ENCODE data around the gene SLC25A21. TPM values are rescaled to one million over a fixed set of nuclear protein-coding genes. Genes with fewer than 3 reads are reported as not detected.
"Not testable (repeated sequence)": the region's sequence is repeated elsewhere in the genome, so short reads cannot be mapped to it uniquely, and the experiment has no call there.

The SLC25A21 gene
- total RNA-seq, 1 donor from 2014 or later, result 2.3 TPM

- TF ChIP-seq CTCF (IDR thresholded peaks at IDR 0.05; ENCODE audit: unreplicated experiment), result no peak
- DNase-seq (ENCODE audit: low spot score in 2 of 2, unreplicated experiment in 2 of 2), result no peak
- Mint-ChIP-seq H3K4me1 (peaks cover 4% of the 10 kb centered on the region), H3K27me3 (ENCODE audit: low read depth) (peaks cover 2% of the 10 kb centered on the region), H3K27ac (no peak overlapping the region), H3K9me3 (peaks cover 6% of the 10 kb centered on the region), H3K4me3 (no peak overlapping the region), H3K36me3 (no peaks in the 10 kb centered on the region)
Observed at GRCh38 chr14:36981832-36982529, 190.4 kb downstream of the SLC25A21 start.

- not testable (repeated sequence) for H3K36me3 Mint-ChIP-seq; DNase-seq (ENCODE audit: low spot score in 2 of 2, unreplicated experiment in 2 of 2); H3K9me3 Mint-ChIP-seq; H3K4me3 Mint-ChIP-seq; H3K27ac Mint-ChIP-seq; H3K4me1 Mint-ChIP-seq; H3K27me3 Mint-ChIP-seq (ENCODE audit: low read depth)
Observed at GRCh38 chr14:36980413-36980812, 192.0 kb downstream of the SLC25A21 start.

GRCh38 chr14:36979863-36980262 is 192.5 kb downstream of the SLC25A21 start:
- Mint-ChIP-seq H3K4me1 (no peaks in the 10 kb centered on the region), H3K9me3 (peaks cover 6% of the 10 kb centered on the region), H3K4me3 (no peak overlapping the region), H3K27ac (no peak overlapping the region), H3K27me3 (ENCODE audit: low read depth) (peaks cover 2% of the 10 kb centered on the region), H3K36me3 (no peaks in the 10 kb centered on the region)
- TF ChIP-seq CTCF (IDR thresholded peaks at IDR 0.05; ENCODE audit: unreplicated experiment), result no peak
- no peak for DNase-seq (ENCODE audit: low spot score in 2 of 2, unreplicated experiment in 2 of 2)

- H3K27me3 Mint-ChIP-seq (ENCODE audit: low read depth), result no peaks in the 10 kb centered on the region
- DNase-seq (ENCODE audit: low spot score in 2 of 2, unreplicated experiment in 2 of 2), result no peak
- no peak overlapping the region for H3K27ac Mint-ChIP-seq
- peaks cover 4% of the 10 kb centered on the region for H3K9me3 Mint-ChIP-seq
- no peak overlapping the region for H3K4me3 Mint-ChIP-seq
- no peaks in the 10 kb centered on the region for H3K36me3 Mint-ChIP-seq
- no peak for TF ChIP-seq CTCF (IDR thresholded peaks at IDR 0.05; ENCODE audit: unreplicated experiment)
- no peaks in the 10 kb centered on the region for H3K4me1 Mint-ChIP-seq
Observed at GRCh38 chr14:36976571-36977023, 195.8 kb downstream of the SLC25A21 start.

- no peaks in the 10 kb centered on the region for H3K36me3 Mint-ChIP-seq
- no peaks in the 10 kb centered on the region for H3K4me1 Mint-ChIP-seq
- H3K4me3 Mint-ChIP-seq, result no peak overlapping the region
- peaks cover under 1% of the 10 kb centered on the region for H3K9me3 Mint-ChIP-seq
- no peak for DNase-seq (ENCODE audit: low spot score in 2 of 2, unreplicated experiment in 2 of 2)
- H3K27ac Mint-ChIP-seq, result no peak overlapping the region
- no peaks in the 10 kb centered on the region for H3K27me3 Mint-ChIP-seq (ENCODE audit: low read depth)
- no peak for TF ChIP-seq CTCF (IDR thresholded peaks at IDR 0.05; ENCODE audit: unreplicated experiment)
Observed at GRCh38 chr14:36975834-36976233, 196.6 kb downstream of the SLC25A21 start.

- Mint-ChIP-seq H3K27me3 (ENCODE audit: low read depth) (no peaks in the 10 kb centered on the region), H3K36me3 (no peaks in the 10 kb centered on the region), H3K9me3 (no peaks in the 10 kb centered on the region), H3K4me3 (no peak overlapping the region), H3K27ac (no peak overlapping the region), H3K4me1 (no peaks in the 10 kb centered on the region)
- no peak for TF ChIP-seq CTCF (IDR thresholded peaks at IDR 0.05; ENCODE audit: unreplicated experiment)
- DNase-seq (ENCODE audit: low spot score in 2 of 2, unreplicated experiment in 2 of 2), result no peak
Observed at GRCh38 chr14:36974985-36975384, 197.4 kb downstream of the SLC25A21 start.
